Measurements from ENCODE around the gene LRRC8E. TPM values are rescaled to one million over a fixed set of nuclear protein-coding genes. Genes with fewer than 3 reads are reported as not detected.

The LRRC8E gene
- total RNA-seq, 1 experiment from 2014 or later = 10.3 TPM

GRCh38 chr19:7900401-7900870, 12.1 kb downstream of the LRRC8E start:
- Mint-ChIP-seq H3K4me1 (ENCODE audit: insufficient read depth, unreplicated experiment) (peaks cover 26% of the 10 kb centered on the region), H3K4me3 (ENCODE audit: unreplicated experiment) (peak overlapping the region; percentile 50), H3K9me3 (ENCODE audit: unreplicated experiment) (no peaks in the 10 kb centered on the region), H3K27me3 (ENCODE audit: insufficient read depth, unreplicated experiment) (no peaks in the 10 kb centered on the region), H3K27ac (ENCODE audit: low read depth, unreplicated experiment) (no peak overlapping the region), H3K36me3 (ENCODE audit: insufficient read depth, unreplicated experiment) (peaks cover 22% of the 10 kb centered on the region)
- TF ChIP-seq, protein P1, sequence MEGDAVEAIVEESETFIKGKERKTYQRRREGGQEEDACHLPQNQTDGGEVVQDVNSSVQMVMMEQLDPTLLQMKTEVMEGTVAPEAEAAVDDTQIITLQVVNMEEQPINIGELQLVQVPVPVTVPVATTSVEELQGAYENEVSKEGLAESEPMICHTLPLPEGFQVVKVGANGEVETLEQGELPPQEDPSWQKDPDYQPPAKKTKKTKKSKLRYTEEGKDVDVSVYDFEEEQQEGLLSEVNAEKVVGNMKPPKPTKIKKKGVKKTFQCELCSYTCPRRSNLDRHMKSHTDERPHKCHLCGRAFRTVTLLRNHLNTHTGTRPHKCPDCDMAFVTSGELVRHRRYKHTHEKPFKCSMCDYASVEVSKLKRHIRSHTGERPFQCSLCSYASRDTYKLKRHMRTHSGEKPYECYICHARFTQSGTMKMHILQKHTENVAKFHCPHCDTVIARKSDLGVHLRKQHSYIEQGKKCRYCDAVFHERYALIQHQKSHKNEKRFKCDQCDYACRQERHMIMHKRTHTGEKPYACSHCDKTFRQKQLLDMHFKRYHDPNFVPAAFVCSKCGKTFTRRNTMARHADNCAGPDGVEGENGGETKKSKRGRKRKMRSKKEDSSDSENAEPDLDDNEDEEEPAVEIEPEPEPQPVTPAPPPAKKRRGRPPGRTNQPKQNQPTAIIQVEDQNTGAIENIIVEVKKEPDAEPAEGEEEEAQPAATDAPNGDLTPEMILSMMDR (IDR thresholded peaks at IDR 0.05; ENCODE audit: unreplicated experiment) = no peak
- no peak for DNase-seq (ENCODE audit: unreplicated experiment)
- POLR2A ChIA-PET = interaction anchor here (0.6 to 8.7 kb wide), 13 partner anchors 11 to 809 kb away, joined by 3 to 91 read pairs (median 4); partner anchors contain the start of genes LRRC8E and TIMM44
- intact Hi-C loops (cut with micrococcal nuclease) = loop anchor here (5.0 kb wide), 1 partner anchor 48 kb away; no protein-coding TSS in a partner anchor
- CTCF ChIA-PET = interaction anchor here (0.6 to 2.7 kb wide), 11 partner anchors 11 to 220 kb away, joined by 3 to 18 read pairs (median 5); partner anchors contain the start of gene TRAPPC5
- BruUV-seq (replicated peaks) = no TSS peak

DNA sequence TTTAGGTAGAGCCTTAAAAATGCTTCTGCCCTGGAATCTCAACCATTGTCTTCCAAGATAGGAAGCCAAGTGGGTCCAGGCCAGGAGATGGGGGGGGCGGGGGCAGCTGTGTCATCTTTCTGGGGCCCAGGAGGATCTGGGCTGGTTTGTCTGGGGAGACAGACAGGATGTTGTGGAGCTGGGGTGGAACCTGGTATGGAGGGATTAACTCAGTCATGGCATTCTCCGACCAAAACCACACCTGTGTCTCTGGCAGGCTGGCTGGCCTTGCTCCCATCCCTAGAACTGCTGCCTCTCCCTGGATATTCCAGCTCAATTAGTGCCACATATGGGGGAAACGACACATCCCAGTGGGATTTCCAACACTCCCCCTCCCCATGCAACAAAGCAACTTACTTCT, 12.6 kb downstream of the LRRC8E start:
- TF ChIP-seq, protein P1 (IDR thresholded peaks at IDR 0.05; ENCODE audit: unreplicated experiment) = no peak
- H3K9me3 Mint-ChIP-seq (ENCODE audit: unreplicated experiment) = no peaks in the 10 kb centered on the region
- DNase-seq (ENCODE audit: unreplicated experiment) = peak; percentile 79
- peak overlapping the region; percentile 50 for H3K4me3 Mint-ChIP-seq (ENCODE audit: unreplicated experiment)
- intact Hi-C loops (cut with micrococcal nuclease) = loop anchor here (5.0 kb wide), 1 partner anchor 49 kb away; no protein-coding TSS in a partner anchor
- CTCF ChIA-PET = interaction anchor here (0.6 to 2.7 kb wide), 13 partner anchors 11 to 938 kb away, joined by 3 to 18 read pairs (median 5); partner anchors contain the start of gene TRAPPC5
- H3K27me3 Mint-ChIP-seq (ENCODE audit: insufficient read depth, unreplicated experiment) = no peaks in the 10 kb centered on the region
- BruUV-seq (replicated peaks) = no TSS peak
- peak overlapping the region; percentile 46 for H3K27ac Mint-ChIP-seq (ENCODE audit: low read depth, unreplicated experiment)
- peaks cover 31% of the 10 kb centered on the region for H3K4me1 Mint-ChIP-seq (ENCODE audit: insufficient read depth, unreplicated experiment)
- POLR2A ChIA-PET = interaction anchor here (0.6 to 8.7 kb wide), 22 partner anchors 11 to 809 kb away, joined by 3 to 91 read pairs (median 4); partner anchors contain the start of genes LRRC8E, PET100, SNAPC2 and TIMM44
- peaks cover 27% of the 10 kb centered on the region for H3K36me3 Mint-ChIP-seq (ENCODE audit: insufficient read depth, unreplicated experiment)

DNA sequence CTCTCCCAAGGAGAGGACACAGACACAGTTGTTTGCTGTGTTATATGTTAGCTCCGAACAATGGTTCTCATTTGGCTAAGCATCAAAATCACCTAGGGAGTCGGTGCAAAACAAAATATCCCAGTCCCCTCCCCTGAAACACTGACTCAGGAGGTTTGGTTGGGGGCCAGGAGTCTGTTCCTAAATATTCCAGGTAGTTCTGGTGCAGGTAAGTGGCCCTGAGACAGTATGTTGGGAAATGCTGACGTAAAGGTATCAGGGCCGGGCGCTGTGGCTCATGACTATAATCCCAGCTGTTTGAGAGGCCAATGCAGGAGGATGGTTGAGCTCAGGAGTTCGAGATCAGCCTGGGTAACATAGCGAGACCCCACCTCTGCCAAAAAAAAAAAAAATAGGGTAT, 13.0 kb downstream of the LRRC8E start:
- H3K4me1 Mint-ChIP-seq (ENCODE audit: insufficient read depth, unreplicated experiment) = peaks cover 32% of the 10 kb centered on the region
- CTCF ChIA-PET = interaction anchor here (0.6 to 2.7 kb wide), 14 partner anchors 12 to 938 kb away, joined by 3 to 18 read pairs (median 5); partner anchors contain the start of gene TRAPPC5
- H3K36me3 Mint-ChIP-seq (ENCODE audit: insufficient read depth, unreplicated experiment) = peaks cover 27% of the 10 kb centered on the region
- intact Hi-C loops (cut with micrococcal nuclease) = loop anchor here (5.0 kb wide), 1 partner anchor 49 kb away; no protein-coding TSS in a partner anchor
- peak overlapping the region; percentile 50 for H3K4me3 Mint-ChIP-seq (ENCODE audit: unreplicated experiment)
- POLR2A ChIA-PET = interaction anchor here (0.6 to 8.7 kb wide), 22 partner anchors 12 to 623 kb away, joined by 3 to 91 read pairs (median 4); partner anchors contain the start of genes LRRC8E, PET100, SNAPC2 and TIMM44
- H3K27ac Mint-ChIP-seq (ENCODE audit: low read depth, unreplicated experiment) = peak overlapping the region; percentile 46
- DNase-seq (ENCODE audit: unreplicated experiment) = peak; percentile 94
- BruUV-seq (replicated peaks) = no TSS peak
- H3K9me3 Mint-ChIP-seq (ENCODE audit: unreplicated experiment) = no peaks in the 10 kb centered on the region
- no peaks in the 10 kb centered on the region for H3K27me3 Mint-ChIP-seq (ENCODE audit: insufficient read depth, unreplicated experiment)
- TF ChIP-seq, protein P1 (IDR thresholded peaks at IDR 0.05; ENCODE audit: unreplicated experiment) = no peak

GRCh38 chr19:7902796-7903243, 14.5 kb downstream of the LRRC8E start:
- no peak for DNase-seq (ENCODE audit: unreplicated experiment)
- BruUV-seq (replicated peaks) = TSS peak; percentile 80
- intact Hi-C loops (cut with micrococcal nuclease) = loop anchor here (1.0 to 5.0 kb wide), 2 partner anchors 34 to 51 kb away; no protein-coding TSS in a partner anchor
- Mint-ChIP-seq H3K36me3 (ENCODE audit: insufficient read depth, unreplicated experiment) (peaks cover 27% of the 10 kb centered on the region), H3K4me1 (ENCODE audit: insufficient read depth, unreplicated experiment) (peaks cover 32% of the 10 kb centered on the region), H3K27ac (ENCODE audit: low read depth, unreplicated experiment) (peak overlapping the region; percentile 98), H3K9me3 (ENCODE audit: unreplicated experiment) (no peaks in the 10 kb centered on the region), H3K27me3 (ENCODE audit: insufficient read depth, unreplicated experiment) (no peaks in the 10 kb centered on the region), H3K4me3 (ENCODE audit: unreplicated experiment) (peak overlapping the region; percentile 97)
- CTCF ChIA-PET = interaction anchor here (0.9 to 2.0 kb wide), 5 partner anchors 18 to 53 kb away, joined by 3 to 12 read pairs (median 4); no protein-coding TSS in a partner anchor
- TF ChIP-seq, protein P1 (IDR thresholded peaks at IDR 0.05; ENCODE audit: unreplicated experiment) = no peak
- POLR2A ChIA-PET = interaction anchor here (0.6 to 8.7 kb wide), 19 partner anchors 9 to 273 kb away, joined by 3 to 91 read pairs (median 5); partner anchors contain the start of genes EVI5L, LRRC8E, PET100 and SNAPC2

Measured in MCF 10A (cell line).